ENCODE results near the gene CLEC4G.

The CLEC4G gene

DNA sequence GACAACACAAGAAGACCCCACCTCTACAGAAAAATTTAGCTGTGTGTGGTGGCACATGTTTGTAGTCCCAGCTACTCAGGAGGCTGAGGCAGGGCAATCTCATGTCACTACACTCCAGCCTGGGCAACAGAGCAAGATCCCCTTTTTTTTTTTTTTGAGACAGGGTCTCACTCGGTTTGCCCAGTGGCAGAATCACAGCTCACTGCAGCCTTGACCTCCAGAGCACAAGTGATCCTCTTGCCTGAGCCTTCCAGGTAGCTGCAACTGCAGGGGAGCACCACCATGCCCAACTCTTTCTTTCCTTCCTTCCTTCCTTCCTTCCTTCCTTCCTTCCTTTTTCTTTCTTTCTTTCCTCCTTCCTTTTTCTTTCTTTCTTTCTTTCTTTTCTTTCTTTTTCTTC lies 4.2 kb upstream of the CLEC4G start:
- Histone ChIP-seq H3K9ac (ENCODE audit: low read length) (no peak overlapping the region), H3K27ac (ENCODE audit: low read depth, low read length) (no peak overlapping the region), H2AFZ (ENCODE audit: low read depth, low read length, severe bottlenecking) (no peak overlapping the region), H3F3A (ENCODE audit: insufficient read depth) (no peaks in the 10 kb centered on the region), H3K4me3 (ENCODE audit: insufficient read depth, low read length, poor library complexity, severe bottlenecking) (no peak overlapping the region), H3K79me2 (ENCODE audit: insufficient read depth, low read length) (no peaks in the 10 kb centered on the region), H3K36me3 (ENCODE audit: low read length) (no peaks in the 10 kb centered on the region), H4K20me1 (ENCODE audit: low read depth, low read length) (no peaks in the 10 kb centered on the region), H3K9me3 (ENCODE audit: insufficient read depth, low read length) (no peaks in the 10 kb centered on the region), H3K4me2 (ENCODE audit: low read depth, low read length, poor library complexity, severe bottlenecking) (no peak overlapping the region), H3K9me2 (replicated peaks; ENCODE audit: insufficient read depth, low read length) (no peaks in the 10 kb centered on the region), H3K27me3 (ENCODE audit: low read length) (no peaks in the 10 kb centered on the region)
- TF ChIP-seq, protein P1, sequence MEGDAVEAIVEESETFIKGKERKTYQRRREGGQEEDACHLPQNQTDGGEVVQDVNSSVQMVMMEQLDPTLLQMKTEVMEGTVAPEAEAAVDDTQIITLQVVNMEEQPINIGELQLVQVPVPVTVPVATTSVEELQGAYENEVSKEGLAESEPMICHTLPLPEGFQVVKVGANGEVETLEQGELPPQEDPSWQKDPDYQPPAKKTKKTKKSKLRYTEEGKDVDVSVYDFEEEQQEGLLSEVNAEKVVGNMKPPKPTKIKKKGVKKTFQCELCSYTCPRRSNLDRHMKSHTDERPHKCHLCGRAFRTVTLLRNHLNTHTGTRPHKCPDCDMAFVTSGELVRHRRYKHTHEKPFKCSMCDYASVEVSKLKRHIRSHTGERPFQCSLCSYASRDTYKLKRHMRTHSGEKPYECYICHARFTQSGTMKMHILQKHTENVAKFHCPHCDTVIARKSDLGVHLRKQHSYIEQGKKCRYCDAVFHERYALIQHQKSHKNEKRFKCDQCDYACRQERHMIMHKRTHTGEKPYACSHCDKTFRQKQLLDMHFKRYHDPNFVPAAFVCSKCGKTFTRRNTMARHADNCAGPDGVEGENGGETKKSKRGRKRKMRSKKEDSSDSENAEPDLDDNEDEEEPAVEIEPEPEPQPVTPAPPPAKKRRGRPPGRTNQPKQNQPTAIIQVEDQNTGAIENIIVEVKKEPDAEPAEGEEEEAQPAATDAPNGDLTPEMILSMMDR (IDR thresholded peaks at IDR 0.05; ENCODE audit: insufficient read depth, low read length, poor library complexity, severe bottlenecking) = no peak
- TF ChIP-seq EZH2phosphoT487 (conservative IDR thresholded peaks at IDR 0.05; ENCODE audit: low read length) = no peak

DNA sequence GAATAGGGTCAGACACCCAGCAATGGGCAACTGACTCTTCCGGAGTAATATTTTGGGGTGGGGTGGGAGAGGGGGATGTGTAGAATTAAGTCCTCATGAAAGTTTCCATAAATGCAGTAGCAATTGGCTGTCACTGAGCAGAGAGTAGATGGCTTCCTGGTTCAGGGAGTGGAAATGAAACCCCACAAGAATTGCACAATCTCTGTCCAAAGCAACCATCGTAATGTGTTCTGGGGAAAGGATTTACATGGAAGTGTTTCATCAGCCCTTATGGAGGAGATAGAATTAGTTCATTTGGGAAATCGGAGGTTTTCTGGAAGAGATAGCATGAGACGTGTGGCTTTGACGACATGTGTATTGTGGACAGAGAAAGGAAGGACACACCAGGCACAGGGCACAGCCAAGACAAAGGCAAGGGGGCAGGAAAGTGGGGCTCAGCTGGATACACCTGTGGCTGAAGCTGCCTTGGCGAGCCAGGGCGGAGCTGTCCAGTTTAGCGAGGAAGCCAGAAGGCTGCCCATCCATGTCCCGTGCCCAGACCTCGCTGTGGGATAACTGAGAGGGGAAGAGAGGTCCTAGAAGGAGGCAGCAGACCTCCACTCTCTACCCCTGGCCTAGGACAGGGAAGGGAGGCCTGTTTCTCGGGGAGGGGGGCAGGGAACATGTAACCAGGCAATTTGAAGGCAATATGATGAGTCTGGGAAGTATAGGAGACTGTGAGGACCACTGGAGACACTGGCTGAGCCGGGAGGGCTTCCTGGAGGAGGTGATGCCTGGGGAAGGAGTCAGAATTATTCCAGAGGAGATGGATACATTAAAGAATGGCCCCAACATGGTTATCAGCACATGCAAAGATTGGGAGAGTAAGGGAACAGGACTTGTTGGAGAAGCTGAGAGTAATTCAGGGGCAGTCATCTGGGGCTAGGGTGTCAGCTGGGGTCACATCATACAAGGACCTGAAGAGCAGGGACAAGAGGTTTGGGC lies 2.6 kb upstream of the CLEC4G start:
- Histone ChIP-seq H2AFZ (ENCODE audit: low read depth, low read length, severe bottlenecking) (no peak overlapping the region), H3K27me3 (ENCODE audit: low read length) (no peaks in the 10 kb centered on the region), H3F3A (ENCODE audit: insufficient read depth) (no peaks in the 10 kb centered on the region), H3K9me3 (ENCODE audit: insufficient read depth, low read length) (no peaks in the 10 kb centered on the region), H3K9ac (ENCODE audit: low read length) (no peak overlapping the region), H3K27ac (ENCODE audit: low read depth, low read length) (no peak overlapping the region), H3K9me2 (replicated peaks; ENCODE audit: insufficient read depth, low read length) (no peaks in the 10 kb centered on the region), H3K79me2 (ENCODE audit: insufficient read depth, low read length) (no peaks in the 10 kb centered on the region), H3K36me3 (ENCODE audit: low read length) (no peaks in the 10 kb centered on the region), H4K20me1 (ENCODE audit: low read depth, low read length) (no peaks in the 10 kb centered on the region), H3K4me3 (ENCODE audit: insufficient read depth, low read length, poor library complexity, severe bottlenecking) (no peak overlapping the region), H3K4me2 (ENCODE audit: low read depth, low read length, poor library complexity, severe bottlenecking) (no peak overlapping the region)
- TF ChIP-seq EZH2phosphoT487 (conservative IDR thresholded peaks at IDR 0.05; ENCODE audit: low read length) = no peak
- TF ChIP-seq, protein P1 (IDR thresholded peaks at IDR 0.05; ENCODE audit: insufficient read depth, low read length, poor library complexity, severe bottlenecking) = no peak

DNA sequence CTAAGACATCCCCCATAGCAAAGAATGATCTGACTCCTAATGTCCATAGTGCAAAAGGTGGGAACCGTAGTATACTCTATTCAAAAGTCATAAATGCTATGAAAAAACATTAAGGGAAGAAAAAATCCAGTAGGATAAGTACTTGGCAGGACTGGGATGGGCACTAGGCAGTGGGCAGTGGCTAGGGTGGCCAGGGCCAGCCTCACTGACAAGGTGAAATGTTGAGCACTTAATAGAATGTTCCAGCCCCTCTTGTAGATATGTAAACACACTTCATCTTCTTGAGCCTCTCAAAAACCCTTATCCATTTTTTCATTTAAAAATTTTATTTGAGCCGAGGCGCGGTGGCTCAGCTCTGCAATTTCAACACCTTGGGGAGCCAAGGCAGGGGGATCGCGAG lies 1.5 kb upstream of the CLEC4G start:
- no peaks in the 10 kb centered on the region for H3K36me3 ChIP-seq (ENCODE audit: low read length)
- H2AFZ ChIP-seq (ENCODE audit: low read depth, low read length, severe bottlenecking) = no peak overlapping the region
- no peaks in the 10 kb centered on the region for H3F3A ChIP-seq (ENCODE audit: insufficient read depth)
- H3K9me3 ChIP-seq (ENCODE audit: insufficient read depth, low read length) = no peaks in the 10 kb centered on the region
- no peaks in the 10 kb centered on the region for H3K27me3 ChIP-seq (ENCODE audit: low read length)
- H4K20me1 ChIP-seq (ENCODE audit: low read depth, low read length) = no peaks in the 10 kb centered on the region
- no peaks in the 10 kb centered on the region for H3K9me2 ChIP-seq (replicated peaks; ENCODE audit: insufficient read depth, low read length)
- no peaks in the 10 kb centered on the region for H3K79me2 ChIP-seq (ENCODE audit: insufficient read depth, low read length)
- H3K9ac ChIP-seq (ENCODE audit: low read length) = no peak overlapping the region
- no peak for TF ChIP-seq EZH2phosphoT487 (conservative IDR thresholded peaks at IDR 0.05; ENCODE audit: low read length)
- TF ChIP-seq, protein P1 (IDR thresholded peaks at IDR 0.05; ENCODE audit: insufficient read depth, low read length, poor library complexity, severe bottlenecking) = no peak
- no peak overlapping the region for H3K4me3 ChIP-seq (ENCODE audit: insufficient read depth, low read length, poor library complexity, severe bottlenecking)
- no peak overlapping the region for H3K4me2 ChIP-seq (ENCODE audit: low read depth, low read length, poor library complexity, severe bottlenecking)
- no peak overlapping the region for H3K27ac ChIP-seq (ENCODE audit: low read depth, low read length)

Measured in SU-DHL-6 (cell line).